ENCODE results near the gene VOPP1.

DNA sequence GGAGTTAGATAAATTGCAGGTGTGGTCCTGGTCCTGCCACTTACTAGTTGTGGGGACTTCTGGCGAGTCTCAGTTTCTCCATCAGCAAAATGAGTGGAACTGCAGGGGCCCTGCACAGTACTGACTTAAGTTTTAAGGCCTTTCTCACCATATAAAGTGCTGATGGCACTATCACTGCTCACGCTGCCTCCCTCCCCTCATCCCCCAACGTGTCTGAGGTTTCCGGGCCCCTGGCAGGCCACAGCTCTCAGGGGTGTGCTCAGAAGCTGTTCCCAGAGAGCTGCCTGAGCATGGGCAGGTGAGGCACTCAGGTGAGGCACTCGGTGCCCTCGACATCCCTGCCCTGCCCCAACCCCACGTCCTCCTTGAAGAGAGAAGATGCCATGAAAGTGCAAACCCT is 74.2 kb downstream of the VOPP1 start:
- TF ChIP-seq, protein P1, sequence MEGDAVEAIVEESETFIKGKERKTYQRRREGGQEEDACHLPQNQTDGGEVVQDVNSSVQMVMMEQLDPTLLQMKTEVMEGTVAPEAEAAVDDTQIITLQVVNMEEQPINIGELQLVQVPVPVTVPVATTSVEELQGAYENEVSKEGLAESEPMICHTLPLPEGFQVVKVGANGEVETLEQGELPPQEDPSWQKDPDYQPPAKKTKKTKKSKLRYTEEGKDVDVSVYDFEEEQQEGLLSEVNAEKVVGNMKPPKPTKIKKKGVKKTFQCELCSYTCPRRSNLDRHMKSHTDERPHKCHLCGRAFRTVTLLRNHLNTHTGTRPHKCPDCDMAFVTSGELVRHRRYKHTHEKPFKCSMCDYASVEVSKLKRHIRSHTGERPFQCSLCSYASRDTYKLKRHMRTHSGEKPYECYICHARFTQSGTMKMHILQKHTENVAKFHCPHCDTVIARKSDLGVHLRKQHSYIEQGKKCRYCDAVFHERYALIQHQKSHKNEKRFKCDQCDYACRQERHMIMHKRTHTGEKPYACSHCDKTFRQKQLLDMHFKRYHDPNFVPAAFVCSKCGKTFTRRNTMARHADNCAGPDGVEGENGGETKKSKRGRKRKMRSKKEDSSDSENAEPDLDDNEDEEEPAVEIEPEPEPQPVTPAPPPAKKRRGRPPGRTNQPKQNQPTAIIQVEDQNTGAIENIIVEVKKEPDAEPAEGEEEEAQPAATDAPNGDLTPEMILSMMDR (IDR thresholded peaks at IDR 0.05; ENCODE audit: low read depth, low read length, poor library complexity, severe bottlenecking): no peak
- no peak for TF ChIP-seq EZH2phosphoT487 (IDR thresholded peaks at IDR 0.05; ENCODE audit: borderline replicate concordance, low read length)

Measured in DOHH2 (cell line).